Tibial artery (tissue), 4 donors: Measurements from ENCODE around the gene CHD2.

ENCODE experiments used
- DNase-seq, 2 donors: peaks; one replicate each; pipeline ENCODE4 v3.0.0-alpha.2; 2019
- H3K27ac ChIP-seq, 2 donors: fragments of 200-600 bp; sonication (generic) in 1 of 2; 1 replicate in 1 of 2; 2 replicates in 1 of 2; pipeline ENCODE4 v1.5.1; 2018 to 2019; ENCODE audit warnings: mild to moderate bottlenecking in 1 of 2
- H3K27me3 ChIP-seq, 2 donors: fragments of 200-600 bp; sonication (generic) in 1 of 2; one replicate each; pipeline versions ENCODE4 v1.5.1 to v1.6.0; 2016 to 2019
- H3K36me3 ChIP-seq, 3 donors: fragments of 200-600 bp; sonication (generic) in 2 of 3; one replicate each; pipeline ENCODE4 v1.5.1; 2016 to 2019; ENCODE audit warnings: mild to moderate bottlenecking in 2 of 3
- H3K4me1 ChIP-seq, 4 donors: fragments of 200-600 bp; sonication (generic) in 2 of 4; 1 replicate in 3 of 4; 2 replicates in 1 of 4; pipeline ENCODE4 v1.5.1; 2016 to 2019
- H3K4me3 ChIP-seq, 2 donors: fragments of 200-600 bp; sonication (generic) in 1 of 2; 1 replicate in 1 of 2; 2 replicates in 1 of 2; pipeline ENCODE4 v1.5.1; 2018 to 2019; ENCODE audit warnings: mild to moderate bottlenecking in 2 of 2
- H3K9me3 ChIP-seq, 3 donors: fragments of 200-600 bp; sonication (generic) in 1 of 3; one replicate each; pipeline ENCODE4 v1.5.1; 2016 to 2019
- intact Hi-C: fragments of 100-400 bp; cut with DNase I; formaldehyde crosslinking; loops from one replicate; pipeline ENCODE4 v1.15.0; 2023; ENCODE audit warnings: low total_unique reads
- TF ChIP-seq, protein P1 (sequence below), 2 experiments: fragments of 200-600 bp in 1 of 2; fragments of 450-650 bp in 1 of 2; IDR thresholded peaks; one replicate each; pipeline ENCODE4 v1.5.1; 2017 to 2019; ENCODE audit warnings: antibody characterized with exemption in 2 of 2, mild to moderate bottlenecking in 1 of 2, moderate library complexity in 1 of 2

Gene CHD2

GRCh38 chr15:92974183-92974915 lies 74.2 kb downstream of the CHD2 start:
- H3K9me3 ChIP-seq, result no peaks in the 10 kb centered on the region
- DNase-seq, result no peak
- no peak overlapping the region for H3K27ac ChIP-seq
- intact Hi-C loops, result no loop called here
- peaks cover 0 to 24% (median 2%) of the 10 kb centered on the region in 4 donors for H3K4me1 ChIP-seq
- TF ChIP-seq, protein P1, sequence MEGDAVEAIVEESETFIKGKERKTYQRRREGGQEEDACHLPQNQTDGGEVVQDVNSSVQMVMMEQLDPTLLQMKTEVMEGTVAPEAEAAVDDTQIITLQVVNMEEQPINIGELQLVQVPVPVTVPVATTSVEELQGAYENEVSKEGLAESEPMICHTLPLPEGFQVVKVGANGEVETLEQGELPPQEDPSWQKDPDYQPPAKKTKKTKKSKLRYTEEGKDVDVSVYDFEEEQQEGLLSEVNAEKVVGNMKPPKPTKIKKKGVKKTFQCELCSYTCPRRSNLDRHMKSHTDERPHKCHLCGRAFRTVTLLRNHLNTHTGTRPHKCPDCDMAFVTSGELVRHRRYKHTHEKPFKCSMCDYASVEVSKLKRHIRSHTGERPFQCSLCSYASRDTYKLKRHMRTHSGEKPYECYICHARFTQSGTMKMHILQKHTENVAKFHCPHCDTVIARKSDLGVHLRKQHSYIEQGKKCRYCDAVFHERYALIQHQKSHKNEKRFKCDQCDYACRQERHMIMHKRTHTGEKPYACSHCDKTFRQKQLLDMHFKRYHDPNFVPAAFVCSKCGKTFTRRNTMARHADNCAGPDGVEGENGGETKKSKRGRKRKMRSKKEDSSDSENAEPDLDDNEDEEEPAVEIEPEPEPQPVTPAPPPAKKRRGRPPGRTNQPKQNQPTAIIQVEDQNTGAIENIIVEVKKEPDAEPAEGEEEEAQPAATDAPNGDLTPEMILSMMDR (IDR thresholded peaks at IDR 0.05), result no peak
- H3K4me3 ChIP-seq, result no peak overlapping the region
- H3K36me3 ChIP-seq, result peaks cover 59 to 86% (median 80%) of the 10 kb centered on the region in 3 donors
- no peaks in the 10 kb centered on the region for H3K27me3 ChIP-seq

DNA sequence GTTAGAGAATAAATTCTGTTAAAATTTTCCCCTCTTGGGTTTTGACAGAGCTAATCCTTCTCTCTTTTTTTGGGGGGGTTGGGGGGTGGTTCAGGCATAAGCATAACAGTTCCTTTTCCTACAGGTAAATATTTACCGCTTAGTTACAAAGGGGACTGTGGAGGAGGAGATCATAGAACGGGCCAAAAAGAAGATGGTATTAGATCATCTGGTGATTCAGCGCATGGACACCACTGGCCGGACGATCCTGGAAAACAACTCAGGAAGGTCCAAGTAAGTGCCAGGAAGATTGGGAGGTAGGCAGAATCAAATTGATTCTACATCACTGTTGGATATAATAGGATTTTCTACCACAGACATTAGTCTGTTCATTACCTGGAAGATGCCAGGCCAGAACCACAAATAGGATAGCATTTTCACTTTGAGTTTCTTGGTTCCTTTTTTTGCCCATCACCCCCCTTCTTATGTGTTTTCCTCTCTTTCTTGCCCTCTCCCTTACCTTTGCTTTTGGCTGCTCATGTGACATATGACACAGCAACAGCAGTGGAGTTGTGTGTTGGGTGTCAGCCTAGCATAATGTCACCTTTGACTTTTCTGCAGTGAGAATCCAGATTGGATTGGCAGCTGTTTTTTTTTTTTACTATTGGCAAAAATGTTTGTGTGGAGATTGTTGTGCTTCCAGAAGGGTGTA lies 79.0 kb downstream of the CHD2 start:
- Histone ChIP-seq H3K9me3 (no peaks in the 10 kb centered on the region), H3K27ac (no peak overlapping the region), H3K27me3 (no peaks in the 10 kb centered on the region), H3K4me1 (peaks cover 0 to 6% (median 0%) of the 10 kb centered on the region in 4 donors), H3K4me3 (no peak overlapping the region), H3K36me3 (peaks cover 79 to 95% (median 85%) of the 10 kb centered on the region in 3 donors)
- intact Hi-C loops, result no loop called here
- TF ChIP-seq, protein P1 (IDR thresholded peaks at IDR 0.05), result no peak
- no peak for DNase-seq

DNA sequence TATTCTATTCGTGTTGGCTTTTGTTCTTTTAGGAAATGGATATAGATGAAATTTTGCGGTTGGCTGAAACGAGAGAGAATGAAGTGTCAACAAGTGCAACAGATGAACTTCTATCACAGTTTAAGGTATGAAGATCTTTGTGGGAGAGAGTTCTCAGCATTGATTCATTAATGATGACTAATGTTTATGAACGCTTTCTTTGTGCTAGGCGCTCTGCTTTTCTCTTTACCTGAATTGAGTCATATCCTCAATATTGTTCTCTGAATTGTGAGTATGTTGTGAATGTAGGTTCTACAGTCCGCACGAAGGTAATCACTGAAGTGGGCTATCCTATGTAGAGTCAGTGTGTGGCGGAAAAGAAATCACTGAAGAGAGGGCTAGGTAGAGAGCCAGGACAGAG lies 81.2 kb downstream of the CHD2 start:
- Histone ChIP-seq H3K9me3 (no peaks in the 10 kb centered on the region), H3K36me3 (peaks cover 87 to 96% (median 92%) of the 10 kb centered on the region in 3 donors), H3K4me1 (peaks cover 0 to 6% (median 0%) of the 10 kb centered on the region in 4 donors), H3K4me3 (no peak overlapping the region), H3K27ac (no peak overlapping the region), H3K27me3 (no peaks in the 10 kb centered on the region)
- TF ChIP-seq, protein P1 (IDR thresholded peaks at IDR 0.05), result no peak
- intact Hi-C loops, result loop anchor here (10.0 kb wide), 1 partner anchor 187 kb away; no protein-coding TSS in a partner anchor
- no peak for DNase-seq

DNA sequence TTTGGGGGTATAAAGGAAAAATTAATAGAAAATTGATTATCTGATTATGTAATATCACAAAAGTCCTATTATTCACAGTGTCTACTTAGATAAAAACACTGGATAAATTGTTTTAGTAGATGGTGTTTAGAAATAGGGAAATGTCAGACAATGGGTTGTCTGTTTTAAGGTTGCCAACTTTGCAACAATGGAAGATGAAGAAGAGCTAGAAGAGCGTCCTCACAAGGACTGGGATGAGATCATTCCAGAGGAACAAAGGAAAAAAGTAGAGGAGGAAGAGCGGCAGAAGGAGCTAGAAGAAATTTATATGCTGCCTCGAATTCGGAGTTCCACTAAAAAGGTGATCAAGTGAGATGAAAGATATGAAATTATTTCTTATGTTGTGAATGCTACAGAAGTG lies 84.0 kb downstream of the CHD2 start:
- intact Hi-C loops, result loop anchor here (10.0 kb wide), 1 partner anchor 189 kb away; no protein-coding TSS in a partner anchor
- Histone ChIP-seq H3K36me3 (peaks cover 79 to 90% (median 87%) of the 10 kb centered on the region in 3 donors), H3K4me1 (peaks cover 0 to 3% (median 0%) of the 10 kb centered on the region in 4 donors)

DNA sequence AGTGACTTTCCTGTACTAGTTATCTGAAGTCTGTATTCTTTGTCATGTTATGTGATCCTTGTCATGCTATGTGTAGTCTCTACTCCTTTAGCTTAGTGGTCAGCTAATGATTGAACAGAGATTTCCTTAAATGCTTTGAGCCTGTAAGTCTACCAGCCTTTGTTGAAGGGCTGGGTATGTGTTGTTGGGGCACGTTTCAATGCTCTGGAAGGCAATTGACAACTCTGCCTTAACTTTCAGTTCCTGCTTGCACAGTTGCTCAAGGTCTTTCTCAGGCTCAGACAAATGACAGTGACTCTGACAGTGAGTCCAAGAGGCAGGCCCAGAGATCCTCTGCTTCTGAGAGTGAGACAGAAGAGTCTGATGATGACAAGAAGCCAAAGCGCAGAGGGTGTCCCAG lies 89.3 kb downstream of the CHD2 start:
- intact Hi-C loops, result loop anchor here (10.0 kb wide), 1 partner anchor 195 kb away; no protein-coding TSS in a partner anchor
- no peaks in the 10 kb centered on the region for H3K4me1 ChIP-seq
- no peak overlapping the region for H3K4me3 ChIP-seq
- DNase-seq, result no peak
- no peaks in the 10 kb centered on the region for H3K9me3 ChIP-seq
- H3K27me3 ChIP-seq, result no peaks in the 10 kb centered on the region
- H3K36me3 ChIP-seq, result peaks cover 65 to 91% (median 81%) of the 10 kb centered on the region in 3 donors
- TF ChIP-seq, protein P1 (IDR thresholded peaks at IDR 0.05), result no peak
- no peak overlapping the region for H3K27ac ChIP-seq

More for the DNA sequence above, 84.0 kb downstream of the CHD2 start:
- Histone ChIP-seq H3K27me3 (no peaks in the 10 kb centered on the region), H3K9me3 (no peaks in the 10 kb centered on the region), H3K4me3 (no peak overlapping the region), H3K27ac (no peak overlapping the region)
- TF ChIP-seq, protein P1 (IDR thresholded peaks at IDR 0.05), result no peak
- DNase-seq, result no peak
